Osteoblast (primary cell): Measurements from ENCODE around the gene RAB30. TPM values are rescaled to one million over a fixed set of nuclear protein-coding genes. Genes with fewer than 3 reads are reported as not detected.

Source experiments
- DNase-seq: peaks from one replicate; pipeline ENCODE4 v3.0.0; 2011; ENCODE audit warnings: low spot score, mixed read lengths; ENCODE audit not compliant: insufficient read length; ENCODE audit errors: missing footprints
- H2AFZ ChIP-seq: 2 replicates; pipeline ENCODE4 v1.6.0; 2011; ENCODE audit warnings: mild to moderate bottlenecking, low read length
- H3K27ac ChIP-seq: 2 replicates; pipeline ENCODE4 v1.5.1; 2011; ENCODE audit warnings: mild to moderate bottlenecking, low read depth, low read length, moderate library complexity
- H3K27me3 ChIP-seq: 2 replicates; pipeline ENCODE4 v1.6.0; 2012; ENCODE audit warnings: mild to moderate bottlenecking, control low read depth, inconsistent platforms, low read length, moderate library complexity; ENCODE audit not compliant: insufficient read depth
- H3K36me3 ChIP-seq: 2 replicates; pipeline ENCODE4 v1.5.1; 2011; ENCODE audit warnings: mild to moderate bottlenecking, low read length, control low read depth, moderate library complexity; ENCODE audit not compliant: insufficient read depth
- H3K4me1 ChIP-seq: 2 replicates; pipeline ENCODE4 v1.5.1; 2011; ENCODE audit warnings: mild to moderate bottlenecking, low read length, control low read depth, moderate library complexity; ENCODE audit not compliant: insufficient read depth
- H3K4me2 ChIP-seq: 2 replicates; pipeline ENCODE4 v1.6.0; 2011; ENCODE audit warnings: mild to moderate bottlenecking, low read length; ENCODE audit not compliant: insufficient read depth
- H3K4me3 ChIP-seq: fragments of 200-600 bp; sonication (generic); 3 replicates; pipeline ENCODE4 v1.5.1; 2012; ENCODE audit warnings: mild to moderate bottlenecking, low read length, inconsistent platforms; ENCODE audit not compliant: insufficient read depth
- H3K79me2 ChIP-seq: 2 replicates; pipeline ENCODE4 v1.6.0; 2012; ENCODE audit warnings: mild to moderate bottlenecking, low read length, control low read depth, inconsistent platforms; ENCODE audit not compliant: insufficient read depth
- H3K9me3 ChIP-seq: 2 replicates; pipeline ENCODE4 v1.5.1; 2011; ENCODE audit warnings: low read depth, low read length, control low read depth
- H4K20me1 ChIP-seq: 2 replicates; pipeline ENCODE4 v1.6.0; 2012; ENCODE audit warnings: mild to moderate bottlenecking, low read length, control low read depth; ENCODE audit not compliant: insufficient read depth
- CTCF ChIP-seq: IDR thresholded peaks from 2 replicates; pipeline ENCODE4 v1.5.1; 2011; ENCODE audit warnings: mild to moderate bottlenecking, low read depth, low read length, moderate library complexity; ENCODE audit errors: extremely low read depth
- total RNA-seq: library from RNA; depleted of rRNA; stranded (reverse); fragments of >200 nt; gene quantifications from 2 replicates; pipeline ENCODE4 v1.2.3, GENCODE V29; 2012

The RAB30 gene
- total RNA-seq, 1 donor, result 21.0 TPM

GRCh38 chr11:82999232-82999631, 72.5 kb downstream of the RAB30 start:
- peaks cover 25% of the 10 kb centered on the region for H3K4me1 ChIP-seq

GRCh38 chr11:82998697-82999096, 73.0 kb downstream of the RAB30 start:
- H3K4me1 ChIP-seq, result peaks cover 25% of the 10 kb centered on the region
- H3K36me3 ChIP-seq, result no peaks in the 10 kb centered on the region
- no peaks in the 10 kb centered on the region for H3K9me3 ChIP-seq
- no peak overlapping the region for H2AFZ ChIP-seq
- H3K4me3 ChIP-seq, result no peak overlapping the region
- TF ChIP-seq CTCF, result no peak
- DNase-seq, result no peak
- peaks cover 26% of the 10 kb centered on the region for H4K20me1 ChIP-seq
- H3K27ac ChIP-seq, result no peak overlapping the region
- H3K4me2 ChIP-seq, result no peak overlapping the region
- H3K79me2 ChIP-seq, result peaks cover 39% of the 10 kb centered on the region
- no peaks in the 10 kb centered on the region for H3K27me3 ChIP-seq

More at GRCh38 chr11:82999232-82999631, 72.5 kb downstream of the RAB30 start:
- H3K4me2 ChIP-seq, result no peak overlapping the region
- H3K36me3 ChIP-seq, result no peaks in the 10 kb centered on the region
- peaks cover 26% of the 10 kb centered on the region for H4K20me1 ChIP-seq
- TF ChIP-seq CTCF, result no peak
- no peak overlapping the region for H3K27ac ChIP-seq
- DNase-seq, result no peak
- peaks cover 42% of the 10 kb centered on the region for H3K79me2 ChIP-seq
- H3K4me3 ChIP-seq, result no peak overlapping the region
- H3K27me3 ChIP-seq, result no peaks in the 10 kb centered on the region
- H3K9me3 ChIP-seq, result no peaks in the 10 kb centered on the region
- H2AFZ ChIP-seq, result no peak overlapping the region

- Histone ChIP-seq H3K27me3 (no peaks in the 10 kb centered on the region), H3K79me2 (peaks cover 34% of the 10 kb centered on the region), H3K36me3 (no peaks in the 10 kb centered on the region), H3K27ac (no peak overlapping the region), H2AFZ (no peak overlapping the region), H3K4me3 (no peak overlapping the region), H3K4me2 (no peak overlapping the region), H3K9me3 (no peaks in the 10 kb centered on the region), H3K4me1 (peaks cover 25% of the 10 kb centered on the region), H4K20me1 (peaks cover 25% of the 10 kb centered on the region)
- no peak for TF ChIP-seq CTCF
- DNase-seq, result no peak
Measured at GRCh38 chr11:82996966-82997606, 74.6 kb downstream of the RAB30 start.

- TF ChIP-seq CTCF, result no peak
- peak overlapping the region; percentile 47 for H3K4me2 ChIP-seq
- peaks cover 25% of the 10 kb centered on the region for H3K4me1 ChIP-seq
- no peak overlapping the region for H2AFZ ChIP-seq
- peaks cover 22% of the 10 kb centered on the region for H4K20me1 ChIP-seq
- no peaks in the 10 kb centered on the region for H3K9me3 ChIP-seq
- no peaks in the 10 kb centered on the region for H3K36me3 ChIP-seq
- H3K27me3 ChIP-seq, result no peaks in the 10 kb centered on the region
- peak overlapping the region; percentile 42 for H3K27ac ChIP-seq
- no peak overlapping the region for H3K4me3 ChIP-seq
- H3K79me2 ChIP-seq, result peaks cover 23% of the 10 kb centered on the region
- DNase-seq, result no peak
Measured at GRCh38 chr11:82995754-82996398, 75.8 kb downstream of the RAB30 start.
